K562 (cell line): ENCODE results near the gene PITX1. TPM values are rescaled to one million over a fixed set of nuclear protein-coding genes. Genes with fewer than 3 reads are reported as not detected.

Source experiments
- ATAC-seq: fragments of 200-7000 bp; cut with Tn5 transposase; 3 replicates; pipeline ENCODE4 v1.9.1; 2020; ENCODE audit warnings: moderate library complexity
- BruUV-seq: library from RNA; stranded (reverse); fragments of 400-500 nt; replicated peaks from 2 replicates; lab custom pipeline; 2021; lab: Mats Ljungman, UMichigan
- CTCF ChIA-PET: fragments of 300-600 bp; formaldehyde crosslinking; extraction: SDS; loops from one replicate; lab custom pipeline; 2021; ENCODE audit warnings: low intra/inter-chr PET ratio; lab: Yijun Ruan, JAX
- POLR2A ChIA-PET: fragments of 300-600, 350-650 bp; sonication (Branson Sonifier 250); formaldehyde crosslinking; extraction: SDS; loops from one replicate; lab custom pipeline; 2021; ENCODE audit warnings: antibody characterized with exemption, inconsistent platforms; lab: Yijun Ruan, JAX
- DNase-seq, 4 experiments: peaks; one replicate each; pipeline versions ENCODE4 v3.0.0 to v3.0.0-alpha.2; 2011 to 2018; ENCODE audit warnings: low spot score in 3 of 4, mixed read lengths in 3 of 4; ENCODE audit errors: extremely low read depth in 1 of 4
- FAIRE-seq: peaks from 2 replicates; lab custom pipeline; 2011; peaks lifted over from hg19 to GRCh38; lab: Jason Lieb, UNC
- H2AFZ ChIP-seq: 2 replicates; pipeline ENCODE4 v1.6.0; 2011; ENCODE audit warnings: low read depth, low read length, control low read depth, inconsistent platforms
- H3K27ac ChIP-seq: fragments of 200-600 bp; 3 replicates; pipeline ENCODE4 v1.8.0; 2011; ENCODE audit warnings: low read depth, mild to moderate bottlenecking, control low read depth, inconsistent platforms, low read length, moderate library complexity, mixed read lengths; ENCODE audit errors: extremely low read depth
- H3K27me3 ChIP-seq, 2 experiments: fragments of 300-600 bp in 1 of 2; 2 replicates in 1 of 2; 3 replicates in 1 of 2; pipeline versions ENCODE4 v1.6.0 to v1.8.0; 2011; ENCODE audit warnings: inconsistent platforms in 2 of 2, low read length in 2 of 2, mild to moderate bottlenecking in 1 of 2, mixed read lengths in 1 of 2, moderate library complexity in 1 of 2; ENCODE audit not compliant: control insufficient read depth in 2 of 2, insufficient read depth in 2 of 2
- H3K36me3 ChIP-seq: fragments of 300-600 bp; 3 replicates; pipeline ENCODE4 v1.8.0; 2011; ENCODE audit warnings: mild to moderate bottlenecking, low read length, inconsistent platforms; ENCODE audit not compliant: control insufficient read depth, insufficient read depth
- H3K4me1 ChIP-seq, 2 experiments: fragments of 200-600 bp in 1 of 2; replicated peaks in 1 of 2; 2 replicates in 1 of 2; 3 replicates in 1 of 2; pipeline versions ENCODE4 v1.5.1 to v1.8.0; 2011; ENCODE audit warnings: inconsistent platforms in 2 of 2, low read length in 2 of 2, mild to moderate bottlenecking in 1 of 2, mixed read lengths in 1 of 2, moderate library complexity in 1 of 2; ENCODE audit not compliant: control insufficient read depth in 2 of 2, insufficient read depth in 2 of 2
- H3K4me2 ChIP-seq: 2 replicates; pipeline ENCODE4 v1.6.1; 2011; ENCODE audit warnings: low read length, control low read depth, inconsistent platforms, mixed read lengths; ENCODE audit not compliant: insufficient read depth
- H3K4me3 ChIP-seq: fragments of 200-600 bp; sonication (generic), shearing (Covaris generic); 2 replicates; pipeline ENCODE4 v1.5.1; 2016; ENCODE audit warnings: control low read depth, inconsistent platforms
- H3K79me2 ChIP-seq: fragments of 200-600 bp; 3 replicates; pipeline ENCODE4 v1.8.0; 2011; ENCODE audit warnings: low read length, inconsistent platforms; ENCODE audit not compliant: control insufficient read depth, insufficient read depth
- H3K9ac ChIP-seq, 2 experiments: 2 replicates each; pipeline versions ENCODE4 v1.6.0 to v1.6.1; 2011; ENCODE audit warnings: low read depth in 2 of 2, low read length in 2 of 2, control low read depth in 1 of 2, inconsistent platforms in 1 of 2, mild to moderate bottlenecking in 1 of 2, mixed read lengths in 1 of 2; ENCODE audit not compliant: insufficient read depth in 1 of 2
- H3K9me1 ChIP-seq: one replicate; pipeline ENCODE4 v1.6.0; 2011; ENCODE audit warnings: inconsistent platforms, mild to moderate bottlenecking, low read length, moderate library complexity; ENCODE audit not compliant: control insufficient read depth, insufficient read depth
- H3K9me3 ChIP-seq: replicated peaks from 2 replicates; pipeline ENCODE4 v1.5.1; 2011; ENCODE audit warnings: low read depth, low read length, inconsistent platforms; ENCODE audit not compliant: control insufficient read depth, insufficient read depth
- H4K20me1 ChIP-seq: replicated peaks from 2 replicates; pipeline ENCODE4 v1.6.1; 2011; ENCODE audit warnings: low read length, inconsistent platforms, mixed read lengths; ENCODE audit not compliant: control insufficient read depth, insufficient read depth
- ADNP ChIP-seq: fragments of 200-800 bp; sonication (Bioruptor generic); IDR thresholded peaks from 2 replicates; pipeline ENCODE4 v1.6.1; 2016; ENCODE audit warnings: missing genetic modification characterization, missing compliant biosample characterization
- BMI1 ChIP-seq: fragments of 150-350 bp; IDR thresholded peaks from 2 replicates; pipeline ENCODE4 v1.6.1; 2014; ENCODE audit warnings: low read length
- MECOM ChIP-seq: fragments of 250-450 bp; sonication (Bioruptor Pico); IDR thresholded peaks from 2 replicates; pipeline ENCODE4 v1.8.0; 2022; ENCODE audit warnings: inconsistent platforms
- MITF ChIP-seq: IDR thresholded peaks from 2 replicates; pipeline ENCODE4 v1.6.1; 2014; ENCODE audit warnings: antibody characterized with exemption
- NR2C1 ChIP-seq, 2 experiments: fragments of 450-650 bp; IDR thresholded peaks; 2 replicates each; pipeline ENCODE4 v1.6.1; 2017; ENCODE audit warnings: mild to moderate bottlenecking in 2 of 2, antibody characterized with exemption in 1 of 2, inconsistent platforms in 1 of 2, missing compliant biosample characterization in 1 of 2, missing genetic modification characterization in 1 of 2
- PCBP1 ChIP-seq: fragments of 200-400 bp; formaldehyde crosslinking; IDR thresholded peaks from 2 replicates; pipeline ENCODE4 v1.6.1; 2018; ENCODE audit warnings: mild to moderate bottlenecking, low read depth, low read length; ENCODE audit not compliant: poor library complexity, severe bottlenecking
- POLR2G ChIP-seq: fragments of 200-400 bp; formaldehyde crosslinking; IDR thresholded peaks from 2 replicates; pipeline ENCODE4 v1.6.1; 2017; ENCODE audit warnings: low read depth, mild to moderate bottlenecking, antibody characterized with exemption, low read length, moderate library complexity
- PRDM10 ChIP-seq: fragments of 450-650 bp; IDR thresholded peaks from 2 replicates; pipeline ENCODE4 v1.6.1; 2018; ENCODE audit not compliant: partially characterized antibody
- RAD21 ChIP-seq, 2 experiments: fragments of 250-450 bp in 1 of 2; fragments of 450-650 bp in 1 of 2; sonication (Bioruptor Pico) in 1 of 2; formaldehyde crosslinking in 1 of 2; IDR thresholded peaks in 1 of 2; conservative IDR thresholded peaks in 1 of 2; 2 replicates each; pipeline versions ENCODE4 v1.4.0 to v1.8.0; 2020 to 2022; ENCODE audit warnings: mild to moderate bottlenecking in 2 of 2, moderate library complexity in 1 of 2
- RBM25 ChIP-seq: fragments of 200-400 bp; formaldehyde crosslinking; IDR thresholded peaks from 2 replicates; pipeline ENCODE4 v1.6.1; 2018; ENCODE audit warnings: low read length, low read depth, moderate library complexity; ENCODE audit not compliant: severe bottlenecking
- SMARCC2 ChIP-seq: fragments of 450-650 bp; IDR thresholded peaks from 2 replicates; pipeline ENCODE4 v1.6.1; 2017; ENCODE audit warnings: antibody characterized with exemption, moderate library complexity, mild to moderate bottlenecking, low read depth
- ZNF165 ChIP-seq: fragments of 250-450 bp; sonication (Bioruptor Pico); IDR thresholded peaks from 2 replicates; pipeline ENCODE4 v1.4.0; 2020; ENCODE audit warnings: borderline replicate concordance
- WGBS: fragments of 100-300 bp; shearing (Covaris generic); methylation state at CpG from one replicate; pipeline ENCODE4 v1.1.6; 2016; ENCODE audit warnings: low coverage, mixed read lengths; ENCODE audit not compliant: insufficient coverage; ENCODE audit errors: missing lambda C conversion rate; 5-methylcytosine and 5-hydroxymethylcytosine counted together
- in situ Hi-C: fragments of 300-500 bp; cut with MboI; formaldehyde crosslinking; loops from 4 replicates; pipeline ENCODE4 v1.15.0; 2018; ENCODE audit warnings: inconsistent platforms, mixed read lengths
- intact Hi-C: fragments of 100-400 bp; cut with micrococcal nuclease; formaldehyde crosslinking; loops from 2 replicates; pipeline ENCODE4 v1.14.2; 2022
- polyA plus RNA-seq, 8 experiments: library from polyadenylated mRNA; depleted of rRNA in 4 of 8; stranded (reverse) in 5 of 8; unstranded in 3 of 8; fragments of >200 nt; fragmentation: Nextera tagmentation in 2 of 8; fragmentation: Illumina TruSeq in 1 of 8; extraction: Ambion mirVana in 2 of 8; extraction: Trizol in 1 of 8; gene quantifications; 2 replicates each; pipeline versions ENCODE4 v1.2.1 to v1.2.3, GENCODE V29; 2011 to 2014; ENCODE audit warnings: inconsistent platforms in 1 of 8, missing spikeins in 1 of 8
- total RNA-seq, 7 experiments: library from RNA; depleted of rRNA in 6 of 7; stranded (reverse); fragments of >200 nt in 6 of 7; fragmentation: Illumina TruSeq in 2 of 7; extraction: Trizol in 2 of 7; gene quantifications; 2 replicates each; pipeline versions ENCODE4 v1.2.1 to v1.2.3, GENCODE V29; 2011 to 2021; ENCODE audit warnings: low replicate concordance in 1 of 7

The PITX1 gene
- total and polyA plus RNA-seq, 9 of the 15 experiments (the other 6 are each of a cell fraction or from before 2014, with no cell fraction given), result 0.13 to 88.2 (median 24.9) TPM

GRCh38 chr5:135010502-135011354 is 23.3 kb downstream of the PITX1 start:
- ChIA-PET CTCF (interaction anchor here (0.9 to 1.4 kb wide), 2 partner anchors 176 to 193 kb away, joined by 3 to 5 read pairs; no protein-coding TSS in a partner anchor), POLR2A (interaction anchor here (0.6 to 6.1 kb wide), 5 partner anchors 11 to 317 kb away, joined by 3 to 35 read pairs (median 3); no protein-coding TSS in a partner anchor)
- Histone ChIP-seq H2AFZ (no peak overlapping the region), H3K4me1 (peaks cover 0 to 3% of the 10 kb centered on the region in 2 experiments; a peak in 1 of 5 replicates), H3K27me3 (no peaks in the 10 kb centered on the region), H3K9me1 (no peaks in the 10 kb centered on the region), H3K79me2 (no peaks in the 10 kb centered on the region), H3K36me3 (no peaks in the 10 kb centered on the region), H3K9me3 (no peaks in the 10 kb centered on the region), H3K4me3 (no peak overlapping the region), H3K27ac (no peak overlapping the region), H3K9ac (no peak overlapping the region; a peak in 1 of 4 replicates), H4K20me1 (no peaks in the 10 kb centered on the region; the same call in 1 of the 2 replicates), H3K4me2 (no peak overlapping the region)
- BruUV-seq, result no TSS peak
- DNase-seq (no peak), FAIRE-seq (peak; percentile 44), ATAC-seq (peak; percentile 59)
- in situ Hi-C loops, result loop anchor here (10.0 kb wide), 1 partner anchor 324 kb away; no protein-coding TSS in a partner anchor
- intact Hi-C loops, result loop anchor here (10.0 kb wide), 2 partner anchors 174 to 324 kb away; no protein-coding TSS in a partner anchor
- WGBS, result 54% methylated on average over 3 of the region's 3 CpGs
- TF ChIP-seq RAD21 (CRISPR knock-in tag; conservative IDR thresholded peaks at IDR 0.05 in 1 of 2, IDR thresholded peaks at IDR 0.05 in 1 of 2) (peak; percentile 30 to 53; a peak in 3 of 4 replicates), PRDM10 (peak; percentile 30), MITF (no peak), ADNP (tag) (no peak), BMI1 (no peak), RBM25 (no peak), MECOM (CRISPR knock-in tag) (no peak), POLR2G (no peak), SMARCC2 (no peak), ZNF165 (CRISPR knock-in tag) (no peak), NR2C1 (IDR thresholded peaks at IDR 0.05) (no peak), NR2C1 (tag; IDR thresholded peaks at IDR 0.05) (no peak), PCBP1 (no peak)
